Upper lobe of right lung (tissue), 1 donor: Measurements from ENCODE around the gene VPS39. TPM values are rescaled to one million over a fixed set of nuclear protein-coding genes. Genes with fewer than 3 reads are reported as not detected.

Source experiments
- ATAC-seq: fragments of 200-7000 bp; cut with Tn5 transposase; one replicate; pipeline ENCODE4 v1.9.1; 2020; ENCODE audit warnings: mild to moderate bottlenecking, moderate library complexity
- DNase-seq: peaks from one replicate; pipeline ENCODE4 v3.0.0-alpha.2; 2020
- H3K27ac ChIP-seq: fragments of 200-600 bp; one replicate; pipeline ENCODE4 v1.8.0; 2022
- H3K27me3 ChIP-seq: fragments of 200-600 bp; one replicate; pipeline ENCODE4 v1.8.0; 2022; ENCODE audit warnings: mild to moderate bottlenecking
- H3K36me3 ChIP-seq: fragments of 200-600 bp; one replicate; pipeline ENCODE4 v1.8.0; 2022
- H3K4me1 ChIP-seq: fragments of 200-600 bp; one replicate; pipeline ENCODE4 v1.8.0; 2022
- H3K4me3 ChIP-seq: fragments of 200-600 bp; one replicate; pipeline ENCODE4 v1.8.0; 2022; ENCODE audit warnings: mild to moderate bottlenecking
- H3K9me3 ChIP-seq: fragments of 200-600 bp; one replicate; pipeline ENCODE4 v1.8.0; 2022
- intact Hi-C: fragments of 100-400 bp; cut with DNase I; formaldehyde crosslinking; loops from one replicate; pipeline ENCODE4 v1.11.0; 2022
- total RNA-seq: library from RNA; stranded (reverse); fragmentation: NEBNext Ultra II Directional; extraction: Animal tissue kit (Norgen Biotek cat#: 25700); gene quantifications from one replicate; pipeline ENCODE4 v1.2.1, GENCODE V29; 2021
- TF ChIP-seq, protein P1 (sequence below): fragments of 200-600 bp; IDR thresholded peaks from one replicate; pipeline ENCODE4 v1.8.0; 2022; ENCODE audit warnings: antibody characterized with exemption
- donor health status: DM: no; HTN: yes; CAD: no; lungs with severe emphysema.

Gene VPS39
- total RNA-seq, 1 donor from 2014 or later = 83.3 TPM

DNA sequence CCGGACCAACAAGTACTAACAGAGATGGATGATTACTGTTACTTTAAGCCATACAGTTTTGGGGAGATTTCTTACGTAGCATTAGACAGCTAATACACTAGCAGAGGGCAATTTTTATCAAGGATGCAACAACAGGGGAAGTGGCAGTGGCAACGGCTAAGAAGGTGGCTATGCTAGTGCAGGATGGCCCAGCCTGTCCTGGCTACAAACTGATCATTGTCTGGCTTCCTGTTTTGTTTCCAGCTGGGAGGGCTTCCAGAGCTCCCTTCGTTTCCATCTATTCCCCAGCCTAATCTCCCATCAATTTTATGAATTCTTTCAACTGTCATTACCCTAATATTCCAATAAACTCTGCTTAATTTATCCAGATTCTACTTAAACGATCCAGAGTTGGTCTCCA lies 35.6 kb downstream of the VPS39 start:
- Histone ChIP-seq H3K27ac (no peak overlapping the region), H3K4me3 (no peak overlapping the region), H3K9me3 (no peaks in the 10 kb centered on the region), H3K4me1 (no peaks in the 10 kb centered on the region), H3K36me3 (peaks cover 96% of the 10 kb centered on the region), H3K27me3 (no peaks in the 10 kb centered on the region)
- TF ChIP-seq, protein P1, sequence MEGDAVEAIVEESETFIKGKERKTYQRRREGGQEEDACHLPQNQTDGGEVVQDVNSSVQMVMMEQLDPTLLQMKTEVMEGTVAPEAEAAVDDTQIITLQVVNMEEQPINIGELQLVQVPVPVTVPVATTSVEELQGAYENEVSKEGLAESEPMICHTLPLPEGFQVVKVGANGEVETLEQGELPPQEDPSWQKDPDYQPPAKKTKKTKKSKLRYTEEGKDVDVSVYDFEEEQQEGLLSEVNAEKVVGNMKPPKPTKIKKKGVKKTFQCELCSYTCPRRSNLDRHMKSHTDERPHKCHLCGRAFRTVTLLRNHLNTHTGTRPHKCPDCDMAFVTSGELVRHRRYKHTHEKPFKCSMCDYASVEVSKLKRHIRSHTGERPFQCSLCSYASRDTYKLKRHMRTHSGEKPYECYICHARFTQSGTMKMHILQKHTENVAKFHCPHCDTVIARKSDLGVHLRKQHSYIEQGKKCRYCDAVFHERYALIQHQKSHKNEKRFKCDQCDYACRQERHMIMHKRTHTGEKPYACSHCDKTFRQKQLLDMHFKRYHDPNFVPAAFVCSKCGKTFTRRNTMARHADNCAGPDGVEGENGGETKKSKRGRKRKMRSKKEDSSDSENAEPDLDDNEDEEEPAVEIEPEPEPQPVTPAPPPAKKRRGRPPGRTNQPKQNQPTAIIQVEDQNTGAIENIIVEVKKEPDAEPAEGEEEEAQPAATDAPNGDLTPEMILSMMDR = no peak
- intact Hi-C loops = no loop called here
- DNase-seq (no peak), ATAC-seq (no peak)

DNA sequence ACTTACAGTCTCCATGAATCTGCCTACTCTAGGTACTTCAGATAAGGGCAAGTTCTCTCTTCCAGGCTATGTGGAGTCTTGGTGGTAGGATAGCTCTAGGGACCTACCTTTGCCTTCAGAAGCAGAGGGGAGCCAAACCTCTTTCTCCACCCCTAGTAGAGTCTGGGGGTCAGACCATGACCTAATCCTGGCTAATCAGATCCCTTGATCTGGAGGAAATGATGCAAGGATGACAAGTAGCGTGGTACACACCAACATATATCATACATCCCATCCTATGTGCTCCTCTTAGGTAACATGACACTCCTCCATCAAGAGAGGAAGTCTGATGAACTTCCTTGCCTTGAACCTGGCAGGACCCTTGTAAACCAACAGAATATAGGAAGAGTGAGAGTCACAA lies 36.3 kb downstream of the VPS39 start:
- no peak overlapping the region for H3K27ac ChIP-seq

DNA sequence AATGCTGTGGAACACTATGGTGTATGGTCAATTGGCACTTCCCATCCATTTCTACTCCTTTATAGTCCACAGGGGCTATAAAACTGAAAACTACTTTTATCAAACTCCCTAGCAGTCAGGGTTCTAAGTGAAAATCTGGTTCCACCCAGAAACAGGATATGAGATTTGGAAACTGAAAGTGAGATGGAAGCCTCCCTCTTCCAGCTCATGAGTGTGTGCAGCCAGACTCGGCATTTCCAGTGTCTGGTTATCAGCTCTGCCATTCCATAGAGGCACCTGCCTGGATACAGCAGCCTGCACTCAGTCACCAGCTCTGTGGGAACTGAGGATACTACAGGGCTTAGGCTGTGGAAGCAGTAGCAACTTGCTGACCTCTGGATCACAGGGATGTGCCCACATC lies 37.0 kb downstream of the VPS39 start:
- intact Hi-C loops = no loop called here
- peak overlapping the region; percentile 14 for H3K27ac ChIP-seq

More for the DNA sequence above, 36.3 kb downstream of the VPS39 start:
- DNase-seq (no peak), ATAC-seq (no peak)
- H3K4me3 ChIP-seq = no peak overlapping the region
- no peaks in the 10 kb centered on the region for H3K4me1 ChIP-seq
- no peaks in the 10 kb centered on the region for H3K9me3 ChIP-seq
- H3K36me3 ChIP-seq = peaks cover 96% of the 10 kb centered on the region
- intact Hi-C loops = no loop called here
- no peaks in the 10 kb centered on the region for H3K27me3 ChIP-seq
- TF ChIP-seq, protein P1 = no peak

DNA sequence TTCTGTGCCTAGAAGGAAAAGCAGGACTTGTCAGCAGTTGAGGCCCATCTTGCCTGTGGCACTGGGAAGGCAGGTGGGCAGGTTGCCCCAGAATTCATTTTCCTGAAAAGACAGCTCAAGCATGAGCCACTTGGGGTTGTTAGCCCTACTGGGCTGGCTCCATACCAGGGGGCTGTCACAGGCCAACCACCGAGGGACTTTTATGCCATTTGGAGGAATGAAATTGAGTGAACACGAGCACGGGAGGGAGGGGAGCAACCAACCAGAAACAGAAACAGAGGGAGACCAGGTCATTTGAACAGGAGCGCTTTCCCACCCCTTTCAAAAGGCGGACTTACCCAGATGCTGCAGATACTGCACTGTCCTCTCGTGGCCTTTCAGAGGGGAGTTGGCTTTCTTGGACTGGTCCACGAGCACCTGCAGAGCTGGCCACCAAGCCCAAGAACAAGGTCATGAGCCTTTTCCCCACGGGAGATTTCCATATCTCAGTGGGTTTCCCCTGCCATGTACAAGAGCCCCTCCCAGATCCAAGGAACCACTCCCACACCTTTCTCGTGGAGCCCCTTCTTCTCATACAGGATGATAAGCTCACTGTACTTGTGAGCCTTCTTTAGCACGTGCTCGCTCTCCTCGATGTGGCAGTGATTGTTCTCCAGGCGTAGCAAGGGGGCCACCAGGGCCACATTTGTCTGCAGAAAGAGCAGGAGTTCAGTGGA lies 41.7 kb downstream of the VPS39 start:
- no peak for ATAC-seq
- Histone ChIP-seq H3K4me1 (no peaks in the 10 kb centered on the region), H3K4me3 (no peak overlapping the region), H3K27ac (no peak overlapping the region), H3K27me3 (no peaks in the 10 kb centered on the region), H3K36me3 (peaks cover 96% of the 10 kb centered on the region), H3K9me3 (no peaks in the 10 kb centered on the region)
- TF ChIP-seq, protein P1 = no peak
- intact Hi-C loops = no loop called here
- DNase-seq = no peak

More for the DNA sequence above, 37.0 kb downstream of the VPS39 start:
- DNase-seq (no peak), ATAC-seq (peak; percentile 54)
- Histone ChIP-seq H3K36me3 (peaks cover 96% of the 10 kb centered on the region), H3K4me1 (no peaks in the 10 kb centered on the region), H3K9me3 (no peaks in the 10 kb centered on the region), H3K4me3 (no peak overlapping the region), H3K27me3 (no peaks in the 10 kb centered on the region)
- TF ChIP-seq, protein P1 = no peak

DNA sequence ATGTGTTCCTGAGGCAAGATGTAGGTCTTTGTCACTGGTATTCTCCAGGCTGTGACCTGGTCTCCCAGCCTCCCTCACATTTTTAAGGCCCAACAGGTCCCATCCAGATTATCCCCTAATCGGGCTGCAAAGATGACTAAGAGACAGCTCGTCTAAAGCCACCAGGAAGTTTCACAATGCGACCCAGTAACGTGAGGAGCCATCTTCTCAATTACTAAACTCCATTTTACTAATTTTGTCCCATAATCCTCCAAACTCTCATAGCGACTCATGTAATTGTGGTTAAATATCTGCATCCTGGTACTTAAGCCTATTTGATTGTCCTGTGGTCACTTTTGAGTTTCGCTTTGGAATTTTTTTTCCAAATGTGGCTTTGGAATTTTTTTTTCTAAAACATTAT lies 43.0 kb downstream of the VPS39 start:
- Histone ChIP-seq H3K4me1 (no peaks in the 10 kb centered on the region), H3K27me3 (no peaks in the 10 kb centered on the region), H3K36me3 (peaks cover 100% of the 10 kb centered on the region), H3K9me3 (no peaks in the 10 kb centered on the region), H3K27ac (no peak overlapping the region), H3K4me3 (no peak overlapping the region)
- ATAC-seq = no peak
- DNase-seq = no peak
- intact Hi-C loops = no loop called here
- TF ChIP-seq, protein P1 = no peak
